ENCODE data around the gene TBX10. TPM values are rescaled to one million over a fixed set of nuclear protein-coding genes. Genes with fewer than 3 reads are reported as not detected.
"Not testable (repeated sequence)": the region's sequence is repeated elsewhere in the genome, so short reads cannot be mapped to it uniquely, and the experiment has no call there.

TBX10 gene
- total RNA-seq, 1 experiment from 2014 or later = not detected

DNA sequence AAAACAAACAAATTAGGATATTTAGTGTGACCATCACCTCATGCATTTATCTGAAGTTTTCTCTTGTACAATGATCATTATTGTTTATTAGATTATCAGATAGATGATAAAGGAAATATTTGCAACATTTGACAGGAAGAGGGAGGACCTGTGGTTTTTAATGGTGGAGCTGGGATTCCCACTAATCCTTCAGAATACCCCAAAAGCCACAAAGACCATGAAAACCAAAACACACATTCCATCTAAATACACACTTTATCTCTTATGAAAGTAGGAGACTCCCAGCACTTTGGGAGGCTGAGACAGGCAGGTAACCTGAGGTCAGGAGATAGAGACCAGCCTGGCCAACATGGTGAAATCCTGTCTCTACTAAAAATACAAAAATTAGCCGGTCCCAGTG lies 40.4 kb downstream of the TBX10 start:
- H3K27me3 ChIP-seq (ENCODE audit: insufficient read depth, low read length) = no peaks in the 10 kb centered on the region
- no peaks in the 10 kb centered on the region for H3K79me2 ChIP-seq (ENCODE audit: insufficient read depth, low read length)
- no peak for ATAC-seq
- no peak overlapping the region for H2AFZ ChIP-seq (ENCODE audit: low read depth, low read length, poor library complexity, severe bottlenecking)
- no peak overlapping the region for H3K4me2 ChIP-seq (ENCODE audit: low read length)
- no peaks in the 10 kb centered on the region for H3K9me3 ChIP-seq (ENCODE audit: control insufficient read depth in 1 of 2, insufficient read depth in 1 of 2, low read depth in 1 of 2, low read length in 2 of 2)
- H3K4me1 ChIP-seq (ENCODE audit: control insufficient read depth in 1 of 2, insufficient read depth in 2 of 2, low read length in 2 of 2) = no peaks in the 10 kb centered on the region
- intact Hi-C loops (cut with micrococcal nuclease) = no loop called here
- BruUV-seq (replicated peaks) = no TSS peak
- RAD21 ChIA-PET (ENCODE audit: low non-redundant PET in 1 of 2, low total read pairs in 2 of 2, uncharacterized antibody in 2 of 2, unreplicated experiment in 2 of 2) = no interaction called here
- H3K4me3 ChIP-seq (replicated peaks in 1 of 2; ENCODE audit: low read depth in 1 of 2, low read length in 2 of 2) = no peak overlapping the region
- CTCF ChIA-PET = no interaction called here
- H3K9ac ChIP-seq (ENCODE audit: low read length) = no peak overlapping the region
- H3K36me3 ChIP-seq (ENCODE audit: control insufficient read depth in 1 of 2, insufficient read depth in 2 of 2, low read length in 2 of 2) = no peaks in the 10 kb centered on the region
- TF ChIP-seq JUND (IDR thresholded peaks at IDR 0.05) (no peak), POLR2AphosphoS5 (IDR thresholded peaks at IDR 0.05; ENCODE audit: low read depth, low read length) (no peak)
- H4K20me1 ChIP-seq (ENCODE audit: insufficient read depth) = no peaks in the 10 kb centered on the region
- no peaks in the 10 kb centered on the region for H3K9me2 ChIP-seq (ENCODE audit: insufficient read depth)
- H3K27ac ChIP-seq (ENCODE audit: low read depth, low read length) = no peak overlapping the region
- DNase-seq (ENCODE audit: low read depth, low spot score) = no peak
- POLR2A ChIA-PET = interaction anchor here (0.9 kb wide), 1 partner anchor 17 kb away, joined by 3 read pairs; no protein-coding TSS in a partner anchor

- H3K9me2 ChIP-seq (ENCODE audit: insufficient read depth); H3K27me3 ChIP-seq (ENCODE audit: insufficient read depth, low read length); intact Hi-C loops (cut with micrococcal nuclease); CTCF ChIA-PET; H3K79me2 ChIP-seq (ENCODE audit: insufficient read depth, low read length); H3K9me3 ChIP-seq (ENCODE audit: control insufficient read depth in 1 of 2, insufficient read depth in 1 of 2, low read depth in 1 of 2, low read length in 2 of 2); H2AFZ ChIP-seq (ENCODE audit: low read depth, low read length, poor library complexity, severe bottlenecking); DNase-seq (ENCODE audit: low read depth, low spot score); H3K36me3 ChIP-seq (ENCODE audit: control insufficient read depth in 1 of 2, insufficient read depth in 2 of 2, low read length in 2 of 2); H4K20me1 ChIP-seq (ENCODE audit: insufficient read depth); H3K9ac ChIP-seq (ENCODE audit: low read length); H3K27ac ChIP-seq (ENCODE audit: low read depth, low read length); RAD21 ChIA-PET (ENCODE audit: low non-redundant PET in 1 of 2, low total read pairs in 2 of 2, uncharacterized antibody in 2 of 2, unreplicated experiment in 2 of 2); POLR2A ChIA-PET; ATAC-seq; H3K4me3 ChIP-seq (replicated peaks in 1 of 2; ENCODE audit: low read depth in 1 of 2, low read length in 2 of 2); H3K4me2 ChIP-seq (ENCODE audit: low read length); BruUV-seq (replicated peaks); H3K4me1 ChIP-seq (ENCODE audit: control insufficient read depth in 1 of 2, insufficient read depth in 2 of 2, low read length in 2 of 2): not testable (repeated sequence)
Observed at GRCh38 chr11:67597963-67598362, 41.6 kb downstream of the TBX10 start.

- H3K4me1 ChIP-seq (ENCODE audit: control insufficient read depth in 1 of 2, insufficient read depth in 2 of 2, low read length in 2 of 2); ATAC-seq; H3K4me2 ChIP-seq (ENCODE audit: low read length); CTCF ChIA-PET; intact Hi-C loops (cut with micrococcal nuclease); RAD21 ChIA-PET (ENCODE audit: low non-redundant PET in 1 of 2, low total read pairs in 2 of 2, uncharacterized antibody in 2 of 2, unreplicated experiment in 2 of 2); BruUV-seq (replicated peaks); DNase-seq (ENCODE audit: low read depth, low spot score); H3K9ac ChIP-seq (ENCODE audit: low read length); H3K4me3 ChIP-seq (replicated peaks in 1 of 2; ENCODE audit: low read depth in 1 of 2, low read length in 2 of 2); H4K20me1 ChIP-seq (ENCODE audit: insufficient read depth); H3K27me3 ChIP-seq (ENCODE audit: insufficient read depth, low read length); H3K79me2 ChIP-seq (ENCODE audit: insufficient read depth, low read length); H3K9me2 ChIP-seq (ENCODE audit: insufficient read depth); POLR2A ChIA-PET; H3K9me3 ChIP-seq (ENCODE audit: control insufficient read depth in 1 of 2, insufficient read depth in 1 of 2, low read depth in 1 of 2, low read length in 2 of 2); H3K27ac ChIP-seq (ENCODE audit: low read depth, low read length); H2AFZ ChIP-seq (ENCODE audit: low read depth, low read length, poor library complexity, severe bottlenecking); H3K36me3 ChIP-seq (ENCODE audit: control insufficient read depth in 1 of 2, insufficient read depth in 2 of 2, low read length in 2 of 2): not testable (repeated sequence)
Observed at GRCh38 chr11:67597458-67597857, 42.1 kb downstream of the TBX10 start.

Data from HCT116 (cell line).